HG02884 (cell line): ENCODE data around the gene HOXA9.

Experiments used
- ATAC-seq: cut with Tn5 transposase; IDR thresholded peaks from one replicate; pipeline ENCODE4 v1.9.1; 2021; ENCODE audit warnings: mild to moderate bottlenecking, moderate library complexity; ENCODE audit not compliant: unreplicated experiment

Gene HOXA9

DNA sequence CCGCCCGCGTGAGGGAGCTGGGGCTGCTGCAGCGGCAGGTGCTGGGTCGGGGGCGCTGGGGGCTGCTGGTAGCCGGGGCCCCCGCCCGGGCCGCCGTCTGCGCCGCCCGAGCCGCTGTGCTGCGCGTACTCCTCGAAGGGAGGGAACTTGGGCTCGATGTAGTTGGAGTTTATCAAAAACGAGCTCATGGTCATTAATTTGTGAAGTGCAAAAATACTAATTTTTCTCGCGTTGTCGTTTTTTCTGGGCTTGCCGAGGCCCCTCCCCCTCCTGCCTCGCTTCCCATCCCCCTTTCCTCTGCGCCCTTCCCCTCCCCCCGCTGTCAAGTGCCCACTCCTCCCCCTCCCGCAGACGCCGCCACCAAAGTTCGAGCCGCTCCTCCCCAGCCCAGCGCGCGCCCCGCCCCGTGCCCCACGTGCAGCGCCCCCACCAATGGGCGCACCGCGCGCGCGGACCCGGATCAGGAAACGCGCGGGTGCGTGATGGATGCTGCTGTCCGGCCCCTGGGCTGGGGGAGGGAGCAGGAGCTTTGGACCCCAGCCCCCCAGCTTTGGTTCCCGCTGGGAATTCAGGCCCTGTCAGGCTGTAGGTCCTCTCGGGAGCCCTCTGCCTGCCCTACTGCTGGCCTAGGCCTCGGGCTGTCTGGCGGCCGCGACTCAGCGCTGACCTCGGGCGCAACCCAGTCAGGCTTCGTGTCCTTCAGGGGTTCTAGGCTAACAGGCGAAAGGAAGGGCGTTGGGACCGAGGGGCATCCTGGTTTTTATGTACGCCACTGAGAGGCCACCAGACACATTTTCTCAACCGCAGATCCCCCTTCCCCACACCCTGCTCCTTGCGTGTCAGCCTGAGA is 34.6 kb downstream of the HOXA9 start, which contains the start of gene HOXA4:
Gene HOXA4 (minus strand): TSS at position 218 of the 850 bp plus-strand sequence. CDS start 24 bp downstream, at position 194.
- no peak for ATAC-seq

GRCh38 chr7:27129729-27130539 is 35.4 kb downstream of the HOXA9 start:
- no peak for ATAC-seq

GRCh38 chr7:27128776-27129728 is 36.3 kb downstream of the HOXA9 start:
- ATAC-seq: no peak

DNA sequence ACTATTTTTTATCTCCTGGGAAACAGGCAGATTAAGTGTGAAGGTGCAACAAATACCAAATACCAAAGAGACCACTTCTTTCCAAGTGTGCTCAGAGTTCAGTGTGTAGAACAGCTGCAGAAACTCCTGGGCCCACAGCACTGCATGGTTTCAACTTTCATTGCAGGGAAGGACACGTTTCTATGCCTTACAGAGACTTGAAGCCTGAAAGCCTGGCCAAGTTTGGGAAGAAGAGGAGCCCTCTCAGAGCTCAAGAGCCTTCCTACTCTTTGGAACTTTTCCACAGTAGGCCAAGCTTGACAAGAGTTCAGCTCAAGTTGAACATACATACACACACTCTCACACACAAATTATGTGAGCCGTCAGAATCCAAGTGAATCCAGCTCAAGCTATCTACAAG is 37.3 kb downstream of the HOXA9 start:
- ATAC-seq: no peak

GRCh38 chr7:27126596-27127327 is 38.6 kb downstream of the HOXA9 start:
- no peak for ATAC-seq

- no peak for ATAC-seq
These were observed 39.3 kb downstream of the HOXA9 start for GRCh38 chr7:27125986-27126394.

DNA sequence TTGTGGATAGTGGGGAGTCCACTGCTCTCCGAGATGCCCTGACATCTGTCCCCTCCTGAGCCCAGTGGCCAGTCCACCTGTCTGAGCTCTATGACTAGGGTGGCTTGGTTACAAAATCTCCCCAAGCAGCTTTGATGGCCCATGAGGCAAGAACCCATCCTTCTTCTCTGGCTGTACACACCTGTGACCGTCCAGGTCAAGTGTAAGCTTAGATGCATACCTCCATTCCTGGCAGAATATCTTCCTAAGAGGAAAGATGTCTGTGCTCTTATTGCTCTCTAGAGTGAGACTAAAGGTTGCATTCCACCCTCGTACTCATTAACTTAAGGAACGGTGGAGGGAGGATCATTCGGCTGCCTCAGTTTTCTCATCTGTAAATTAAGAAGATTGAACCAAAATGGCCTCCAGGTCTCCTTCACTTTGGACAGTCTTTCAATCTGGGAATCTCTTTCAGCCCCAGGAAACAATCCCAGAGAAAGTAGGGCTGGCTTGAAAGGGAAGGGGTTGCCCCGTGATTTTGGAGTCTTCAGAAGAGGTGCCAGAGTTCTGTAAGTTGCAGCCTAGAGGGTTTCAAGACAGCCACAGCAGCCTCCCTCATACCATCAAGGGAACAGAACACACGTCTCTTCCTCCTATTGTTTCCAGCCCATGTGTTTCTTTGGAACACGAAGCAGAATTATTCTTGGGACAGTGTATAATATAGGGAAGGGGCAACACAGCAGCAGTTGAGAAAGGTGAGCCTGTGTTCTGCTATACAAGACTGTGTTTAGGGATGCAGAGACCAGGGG is 40.2 kb downstream of the HOXA9 start:
- no peak for ATAC-seq

DNA sequence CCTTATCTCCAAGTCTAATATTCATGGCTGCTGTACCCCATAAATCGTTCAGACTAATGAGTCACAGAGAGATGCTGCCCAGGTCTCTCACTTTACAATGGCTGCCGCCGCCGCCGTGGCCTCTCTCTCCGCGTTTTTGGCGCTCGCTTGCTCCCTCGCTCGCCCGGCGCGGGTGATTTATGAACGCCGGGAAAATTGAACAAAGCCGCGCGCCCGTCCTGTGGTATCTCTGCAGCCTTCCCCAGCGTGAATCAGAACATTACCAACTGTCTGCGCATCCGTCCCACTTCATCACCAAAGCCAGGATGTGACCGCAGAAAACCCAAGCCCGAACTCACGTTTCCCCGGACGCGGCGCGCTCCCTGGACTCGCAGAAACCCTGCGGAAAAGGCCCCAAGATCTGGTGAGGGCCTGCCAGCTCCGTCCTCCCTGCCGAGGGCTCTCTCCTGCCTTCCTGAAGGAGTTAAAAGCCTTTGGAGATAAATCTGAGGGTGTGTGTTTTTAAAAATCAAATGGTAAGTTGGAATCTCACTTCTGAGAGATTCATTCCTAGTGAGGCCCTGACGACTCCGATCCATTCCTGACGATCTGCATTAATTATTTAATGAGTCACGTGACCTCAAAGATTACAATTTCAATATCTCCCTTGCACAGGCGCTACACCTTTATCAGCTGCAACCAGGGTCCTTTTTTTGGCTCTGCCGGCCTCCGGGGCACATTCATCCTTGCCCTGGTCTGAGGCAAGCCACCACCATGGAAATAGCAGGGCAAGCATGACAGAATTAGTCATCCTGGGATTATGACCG is 41.0 kb downstream of the HOXA9 start:
- ATAC-seq: no peak

DNA sequence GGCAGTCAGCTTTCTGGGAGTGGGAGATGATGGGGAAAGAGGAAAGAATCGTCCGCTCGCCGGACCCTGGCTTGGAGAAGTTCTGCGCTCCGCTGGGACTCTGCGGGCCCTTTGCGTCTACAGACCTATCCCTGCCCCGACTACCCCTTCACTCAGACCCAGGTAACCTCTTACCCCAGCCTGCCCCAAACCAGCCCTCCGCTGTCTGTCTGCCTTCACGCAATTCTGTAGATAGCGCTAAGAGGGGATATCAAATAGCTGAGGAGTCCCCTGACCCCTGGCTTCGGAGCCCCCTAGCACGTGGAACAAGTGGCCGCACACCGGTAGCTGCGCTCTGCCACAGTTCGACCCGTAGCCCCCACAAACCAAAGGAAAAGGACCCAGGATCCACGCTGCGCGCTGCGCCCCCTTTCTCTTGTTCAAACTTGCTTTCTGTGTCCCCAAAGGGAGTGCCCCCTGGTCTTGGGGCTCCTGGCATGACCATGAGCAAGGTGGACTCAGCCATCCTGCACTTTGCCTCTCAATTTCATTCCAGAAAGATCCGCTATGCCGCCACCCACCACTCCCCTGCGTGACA is 41.8 kb downstream of the HOXA9 start:
- no peak for ATAC-seq

- no peak for ATAC-seq
These were observed 42.3 kb downstream of the HOXA9 start for GRCh38 chr7:27123007-27123476.

GRCh38 chr7:27122077-27122910 is 43.0 kb downstream of the HOXA9 start:
- ATAC-seq: no peak

GRCh38 chr7:27121684-27122076 is 43.7 kb downstream of the HOXA9 start:
- no peak for ATAC-seq

- no peak for ATAC-seq
These were observed 45.9 kb downstream of the HOXA9 start for GRCh38 chr7:27119412-27119911.

DNA sequence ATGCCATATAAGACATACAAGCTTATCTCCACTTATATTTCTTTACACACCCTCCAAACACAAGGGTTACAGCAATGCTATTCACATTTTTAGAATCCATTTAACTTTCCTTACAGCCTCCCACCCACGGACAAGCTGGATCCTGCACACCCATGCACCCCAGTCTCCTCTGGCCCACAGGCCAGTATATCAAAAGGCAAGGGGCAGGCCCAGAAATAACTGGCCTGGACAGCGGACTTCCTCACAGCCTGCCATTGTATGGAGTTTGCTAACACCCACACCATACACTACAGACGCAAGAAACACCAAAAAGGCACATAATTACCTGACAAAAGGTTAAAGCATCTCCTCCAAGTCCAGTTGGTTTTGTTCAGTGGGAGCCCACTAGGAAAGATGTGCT is 46.8 kb downstream of the HOXA9 start:
- ATAC-seq: no peak

- no peak for ATAC-seq
These were observed 47.3 kb downstream of the HOXA9 start for GRCh38 chr7:27117887-27118491.
